ENCODE measurements around the gene PIGM.

PIGM gene

GRCh38 chr1:159983681-159984080, 48.1 kb downstream of the PIGM start:
- no peak for DNase-seq

GRCh38 chr1:159982280-159982679, 49.5 kb downstream of the PIGM start:
- DNase-seq: no peak

DNA sequence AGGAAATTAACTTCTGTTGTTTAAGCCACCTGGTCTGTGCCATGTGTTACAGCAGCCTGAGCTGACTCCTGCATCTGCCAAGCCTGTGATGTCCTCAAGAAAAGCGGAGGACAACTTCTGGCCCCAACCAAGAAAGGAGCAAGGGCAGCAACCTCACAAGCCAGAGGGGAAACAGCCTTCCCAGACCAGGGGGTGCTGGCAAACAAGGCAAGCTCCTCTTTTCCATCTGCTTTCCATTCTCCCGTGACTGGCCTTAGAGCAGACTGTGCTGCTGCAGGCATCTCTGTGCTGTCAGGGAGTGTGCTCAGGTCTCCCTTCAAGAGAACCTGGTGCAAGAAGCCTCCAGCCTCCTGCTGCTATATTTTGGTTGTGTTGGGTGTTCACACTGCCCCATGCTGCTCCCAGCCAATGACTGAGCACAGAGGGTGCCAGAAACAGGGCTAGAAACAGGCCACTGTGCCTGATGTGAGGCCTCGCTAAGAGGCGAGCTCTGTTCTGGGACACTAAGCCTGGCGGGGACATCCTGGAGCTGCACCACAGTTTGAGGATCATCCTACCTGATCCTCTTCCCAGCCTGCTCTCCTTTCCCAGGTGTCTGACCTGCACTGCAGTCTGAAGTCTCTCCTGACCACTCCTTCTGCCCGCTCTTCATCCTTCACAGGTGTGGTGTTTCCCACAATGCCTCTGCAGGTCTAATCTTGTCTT, 50.3 kb downstream of the PIGM start:
- no peak for DNase-seq

GRCh38 chr1:159980786-159981185, 51.0 kb downstream of the PIGM start:
- no peak for DNase-seq

GRCh38 chr1:159980076-159980475, 51.7 kb downstream of the PIGM start:
- no peak for DNase-seq

- no peak for DNase-seq
Observed at GRCh38 chr1:159979257-159979656, 52.5 kb downstream of the PIGM start.

DNA sequence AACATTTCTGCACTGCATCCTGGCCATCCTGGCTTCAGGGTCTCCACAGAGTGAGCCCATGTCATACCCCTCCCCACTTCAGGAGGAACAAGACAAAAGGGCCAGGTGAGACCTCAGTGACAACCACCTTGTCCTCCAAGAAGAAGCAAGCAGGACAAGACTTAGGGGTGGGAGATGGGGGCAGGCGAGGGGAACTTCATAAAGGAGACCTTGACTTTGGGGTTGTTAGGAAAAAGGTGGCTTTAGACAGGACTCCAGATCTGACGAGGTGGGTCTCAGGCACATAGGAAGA, 53.7 kb downstream of the PIGM start:
- DNase-seq: no peak

DNA sequence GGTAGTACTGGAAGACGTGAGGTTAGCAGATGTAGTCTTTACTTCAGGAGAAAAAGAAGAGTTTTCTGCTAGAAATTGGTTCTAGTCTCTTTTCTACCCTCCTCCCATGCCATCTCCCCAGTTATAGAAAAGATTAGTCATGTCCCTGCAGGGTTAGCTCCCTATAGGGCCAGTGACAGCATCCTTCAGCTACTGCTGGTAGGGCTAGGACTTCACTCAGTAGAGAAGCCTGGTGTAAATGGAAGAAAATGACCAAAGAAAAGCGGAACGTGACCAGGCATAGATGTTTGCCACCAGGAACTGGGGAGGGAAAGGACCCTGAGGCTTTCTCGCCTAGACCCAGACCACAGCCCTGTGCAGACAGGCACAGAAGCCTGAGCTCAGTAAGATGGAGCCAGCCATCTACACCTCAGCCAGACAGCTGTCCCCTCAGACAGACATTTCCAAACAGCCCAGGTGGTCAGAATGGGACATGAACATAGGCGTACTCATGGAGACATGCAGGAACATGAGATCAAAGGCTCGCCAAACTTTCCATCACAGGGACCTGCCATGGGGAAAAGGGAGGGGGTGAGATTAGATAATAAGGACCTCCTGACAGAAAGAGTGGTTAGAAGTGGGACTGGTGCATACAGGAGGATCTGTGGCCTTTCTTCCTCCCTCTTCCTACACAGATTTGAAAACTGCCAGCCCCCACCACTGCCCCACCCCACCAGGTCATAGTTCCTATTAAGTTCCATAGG, 54.3 kb downstream of the PIGM start:
- DNase-seq: no peak

Measured in NCI-H524 (cell line).